Measurements from ENCODE around the gene ITPR1.

GRCh38 chr3:4503050-4503449 lies 9.9 kb downstream of the ITPR1 start:
- TF ChIP-seq CTCF (conservative IDR thresholded peaks at IDR 0.05; ENCODE audit: low read depth, low read length) (no peak), EZH2 (IDR thresholded peaks at IDR 0.05; ENCODE audit: low read length, unreplicated experiment) (no peak), EZH2phosphoT487 (IDR thresholded peaks at IDR 0.05; ENCODE audit: borderline replicate concordance, low read length) (no peak)
